Mesendoderm (in vitro differentiated cells): ENCODE measurements around the gene MOSMO.
A peak's percentile ranks its signal among the peaks of the same experiment; 100 is the strongest.
"Not testable (repeated sequence)": the region's sequence is repeated elsewhere in the genome, so short reads cannot be mapped to it uniquely, and the experiment has no call there.

ENCODE experiments used
- DNase-seq: peaks from one replicate; pipeline ENCODE4 v3.0.0; 2013
- H2AK5ac ChIP-seq: 2 replicates; pipeline ENCODE4 v1.6.1; 2013; ENCODE audit warnings: low read length, inconsistent platforms
- H2BK120ac ChIP-seq: 2 replicates; pipeline ENCODE4 v1.6.1; 2013; ENCODE audit warnings: low read depth, mild to moderate bottlenecking, low read length, moderate library complexity, mixed read lengths
- H2BK15ac ChIP-seq: replicated peaks from 2 replicates; pipeline ENCODE4 v1.6.1; 2013; ENCODE audit warnings: low read depth, mild to moderate bottlenecking, moderate library complexity
- H2BK5ac ChIP-seq: 2 replicates; pipeline ENCODE4 v1.6.1; 2013; ENCODE audit warnings: low read length, inconsistent platforms
- H3K18ac ChIP-seq: 2 replicates; pipeline ENCODE4 v1.6.1; 2013; ENCODE audit warnings: mild to moderate bottlenecking, low read length, mixed read lengths
- H3K23ac ChIP-seq: one replicate; pipeline ENCODE4 v1.6.1; 2013; ENCODE audit warnings: low read length
- H3K27ac ChIP-seq: 2 replicates; pipeline ENCODE4 v1.5.1; 2013; ENCODE audit warnings: low read depth, mild to moderate bottlenecking, inconsistent platforms, low read length, moderate library complexity
- H3K27me3 ChIP-seq: 2 replicates; pipeline ENCODE4 v1.6.1; 2013; ENCODE audit warnings: low read length, control low read depth, mild to moderate bottlenecking, inconsistent platforms; ENCODE audit not compliant: insufficient read depth, poor library complexity
- H3K36me3 ChIP-seq: 2 replicates; pipeline ENCODE4 v1.6.1; 2013; ENCODE audit warnings: low read length, inconsistent platforms; ENCODE audit not compliant: control insufficient read depth, insufficient read depth
- H3K4ac ChIP-seq: one replicate; pipeline ENCODE4 v1.6.1; 2013; ENCODE audit warnings: low read depth, mild to moderate bottlenecking, low read length, moderate library complexity
- H3K4me1 ChIP-seq: 2 replicates; pipeline ENCODE4 v1.6.1; 2013; ENCODE audit warnings: low read depth, low read length, inconsistent platforms; ENCODE audit not compliant: control insufficient read depth
- H3K4me2 ChIP-seq: 2 replicates; pipeline ENCODE4 v1.6.1; 2013; ENCODE audit warnings: low read length
- H3K4me3 ChIP-seq: 2 replicates; pipeline ENCODE4 v1.5.1; 2013; ENCODE audit warnings: mild to moderate bottlenecking, low read length
- H3K56ac ChIP-seq: one replicate; pipeline ENCODE4 v1.6.1; 2013; ENCODE audit warnings: low read length
- H3K79me1 ChIP-seq: 2 replicates; pipeline ENCODE4 v1.6.1; 2013; ENCODE audit warnings: low read length, inconsistent platforms
- H3K79me2 ChIP-seq: 2 replicates; pipeline ENCODE4 v1.6.1; 2013; ENCODE audit warnings: mild to moderate bottlenecking, low read length; ENCODE audit not compliant: control insufficient read depth, insufficient read depth
- H3K9ac ChIP-seq: 2 replicates; pipeline ENCODE4 v1.6.1; 2013; ENCODE audit warnings: low read length, inconsistent platforms
- H4K5ac ChIP-seq: one replicate; pipeline ENCODE4 v1.6.1; 2013; ENCODE audit warnings: low read length
- H4K8ac ChIP-seq: one replicate; pipeline ENCODE4 v1.6.1; 2013; ENCODE audit warnings: low read depth, mild to moderate bottlenecking, control low read depth, low read length, moderate library complexity
- WGBS: extraction: QIAGEN DNeasy Blood & Tissue Kit; methylation state at CpG from one replicate; pipeline ENCODE4 v1.1.7; 2013; ENCODE audit warnings: low lambda C conversion rate, missing lambda C conversion rate; ENCODE audit not compliant: insufficient coverage; ENCODE audit errors: extremely low coverage; 5-methylcytosine and 5-hydroxymethylcytosine counted together

MOSMO gene

DNA sequence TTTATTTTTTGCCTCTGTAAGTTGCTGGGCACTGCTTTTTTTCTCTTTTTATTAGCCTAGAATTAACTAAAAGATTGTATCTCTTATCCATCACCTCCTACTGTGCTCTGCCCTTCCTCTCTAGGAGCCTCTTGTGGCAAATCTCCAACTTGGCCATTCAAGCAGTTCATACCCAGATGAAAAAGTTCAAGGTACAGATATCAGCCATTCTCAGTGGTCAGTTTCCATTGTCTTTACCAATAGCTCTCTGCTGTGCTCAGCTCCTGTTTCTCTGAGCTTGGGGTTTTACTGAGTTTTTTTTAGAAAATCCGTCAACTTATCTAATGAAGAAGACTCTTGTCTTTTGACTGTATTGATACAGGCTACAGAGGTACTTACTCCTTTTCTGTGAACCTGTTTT, 15.6 kb downstream of the MOSMO start:
- Histone ChIP-seq H2BK15ac (no peak overlapping the region), H3K4me1 (no peaks in the 10 kb centered on the region), H2AK5ac (no peak overlapping the region), H4K8ac (no peak overlapping the region), H3K18ac (no peak overlapping the region), H3K36me3 (no peaks in the 10 kb centered on the region), H3K27ac (no peak overlapping the region), H3K4me2 (no peak overlapping the region), H2BK5ac (no peak overlapping the region), H3K4me3 (no peak overlapping the region), H3K79me1 (peaks cover 4% of the 10 kb centered on the region), H3K9ac (no peak overlapping the region), H4K5ac (no peak overlapping the region), H3K27me3 (no peaks in the 10 kb centered on the region), H2BK120ac (no peak overlapping the region), H3K79me2 (peaks cover 1% of the 10 kb centered on the region), H3K56ac (no peak overlapping the region), H3K23ac (no peak overlapping the region), H3K4ac (no peak overlapping the region)
- WGBS = no CpG with 5 or more reads among the region's 1 CpG
- DNase-seq = peak; percentile 69

- H2AK5ac ChIP-seq, H3K4me3 ChIP-seq, H2BK15ac ChIP-seq, H3K79me1 ChIP-seq, H3K27ac ChIP-seq, H3K9ac ChIP-seq, H2BK5ac ChIP-seq, H3K4me1 ChIP-seq, H2BK120ac ChIP-seq, H3K23ac ChIP-seq, H3K4ac ChIP-seq, DNase-seq, H4K8ac ChIP-seq, H4K5ac ChIP-seq, H3K18ac ChIP-seq, H3K27me3 ChIP-seq, H3K56ac ChIP-seq, H3K79me2 ChIP-seq, H3K36me3 ChIP-seq, H3K4me2 ChIP-seq: not testable (repeated sequence)
- WGBS = no CpG with 5 or more reads among the region's 4 CpGs
Measured at GRCh38 chr16:22024785-22025184, 16.9 kb downstream of the MOSMO start.

- H3K4me3 ChIP-seq = no peak overlapping the region
- whole genome bisulfite sequencing = no CpG with 5 or more reads among the region's 2 CpGs
Measured at GRCh38 chr16:22027633-22028032, 19.7 kb downstream of the MOSMO start.

DNA sequence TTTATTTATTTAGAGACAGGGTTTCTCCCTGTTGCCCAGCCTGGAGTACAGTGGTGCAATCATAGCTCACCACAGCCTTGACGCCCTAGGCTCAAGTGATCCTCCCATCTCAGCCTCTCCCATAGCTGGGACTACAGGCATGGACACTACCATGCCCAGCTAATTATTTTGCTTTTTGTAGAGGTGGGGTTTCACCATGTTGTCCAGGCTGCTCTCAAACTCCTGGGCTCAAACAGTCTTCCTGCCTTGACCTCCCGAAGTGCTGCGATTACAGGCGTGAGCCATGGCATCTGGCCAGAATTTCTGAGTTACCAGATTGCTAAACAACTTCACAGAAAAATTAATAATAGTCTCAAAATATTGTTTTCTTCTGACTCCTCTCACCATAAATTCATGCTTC, 21.7 kb downstream of the MOSMO start:
- Histone ChIP-seq H3K56ac (no peak overlapping the region), H3K9ac (no peak overlapping the region), H3K36me3 (no peaks in the 10 kb centered on the region), H3K4me1 (no peaks in the 10 kb centered on the region), H2BK120ac (no peak overlapping the region), H3K27ac (no peak overlapping the region), H3K4ac (no peak overlapping the region), H4K5ac (no peak overlapping the region), H4K8ac (no peak overlapping the region), H3K23ac (no peak overlapping the region), H3K79me1 (peaks cover 1% of the 10 kb centered on the region), H3K4me2 (no peak overlapping the region), H3K27me3 (no peaks in the 10 kb centered on the region), H2AK5ac (no peak overlapping the region), H2BK5ac (no peak overlapping the region), H3K4me3 (no peak overlapping the region), H2BK15ac (no peak overlapping the region), H3K79me2 (no peaks in the 10 kb centered on the region), H3K18ac (no peak overlapping the region)
- no peak for DNase-seq
- WGBS = no CpG with 5 or more reads among the region's 4 CpGs

More at GRCh38 chr16:22027633-22028032, 19.7 kb downstream of the MOSMO start:
- no peak overlapping the region for H2BK5ac ChIP-seq
- no peaks in the 10 kb centered on the region for H3K79me2 ChIP-seq
- H3K4me2 ChIP-seq = no peak overlapping the region
- no peak overlapping the region for H3K23ac ChIP-seq
- H3K56ac ChIP-seq = no peak overlapping the region
- peaks cover 1% of the 10 kb centered on the region for H3K79me1 ChIP-seq
- no peak overlapping the region for H2AK5ac ChIP-seq
- no peaks in the 10 kb centered on the region for H3K4me1 ChIP-seq
- H4K5ac ChIP-seq = no peak overlapping the region
- H3K27ac ChIP-seq = no peak overlapping the region
- no peak overlapping the region for H2BK120ac ChIP-seq
- no peak overlapping the region for H3K4ac ChIP-seq
- H3K36me3 ChIP-seq = no peaks in the 10 kb centered on the region
- H4K8ac ChIP-seq = no peak overlapping the region
- no peak overlapping the region for H2BK15ac ChIP-seq
- no peaks in the 10 kb centered on the region for H3K27me3 ChIP-seq
- H3K18ac ChIP-seq = no peak overlapping the region
- H3K9ac ChIP-seq = no peak overlapping the region
- no peak for DNase-seq

- H2BK15ac ChIP-seq = no peak overlapping the region
- no peaks in the 10 kb centered on the region for H3K36me3 ChIP-seq
- no peak overlapping the region for H2BK120ac ChIP-seq
- H3K79me2 ChIP-seq = no peaks in the 10 kb centered on the region
- H3K4me2 ChIP-seq = no peak overlapping the region
- no peak overlapping the region for H3K4ac ChIP-seq
- H3K18ac ChIP-seq = no peak overlapping the region
- H3K27me3 ChIP-seq = no peaks in the 10 kb centered on the region
- H3K4me1 ChIP-seq = no peaks in the 10 kb centered on the region
- no peak for DNase-seq
- H4K5ac ChIP-seq = no peak overlapping the region
- H3K9ac ChIP-seq = no peak overlapping the region
- no peak overlapping the region for H3K56ac ChIP-seq
- no peak overlapping the region for H3K4me3 ChIP-seq
- no CpG with 5 or more reads among the region's 6 CpGs for WGBS
- no peak overlapping the region for H4K8ac ChIP-seq
- H3K27ac ChIP-seq = no peak overlapping the region
- peaks cover 1% of the 10 kb centered on the region for H3K79me1 ChIP-seq
- H2AK5ac ChIP-seq = no peak overlapping the region
- no peak overlapping the region for H2BK5ac ChIP-seq
- H3K23ac ChIP-seq = no peak overlapping the region
Measured at GRCh38 chr16:22030087-22030812, 22.3 kb downstream of the MOSMO start.
